Psoas muscle (tissue), 8 donors: ENCODE data around the gene AGMO. TPM values are rescaled to one million over a fixed set of nuclear protein-coding genes. Genes with fewer than 3 reads are reported as not detected.

ENCODE experiments used
- ATAC-seq, 4 donors: fragments of 200-7000 bp; cut with Tn5 transposase; one replicate each; pipeline ENCODE4 v1.9.1; 2020; ENCODE audit warnings: moderate library complexity in 3 of 4, mild to moderate bottlenecking in 2 of 4
- DNase-seq, 2 donors: peaks; one replicate each; pipeline ENCODE4 v3.0.0-alpha.2; 2020
- H3K27ac ChIP-seq: fragments of 200-600 bp; one replicate; pipeline ENCODE4 v1.8.0; 2022
- H3K27me3 ChIP-seq, 3 donors: fragments of 200-600 bp in 1 of 3; one replicate each; pipeline versions ENCODE4 v1.6.1 to v1.8.0; 2013 to 2022; ENCODE audit warnings: low read length in 2 of 3, mild to moderate bottlenecking in 2 of 3, moderate library complexity in 1 of 3; ENCODE audit not compliant: insufficient read depth in 3 of 3
- H3K36me3 ChIP-seq, 2 donors: fragments of 200-600 bp in 1 of 2; one replicate each; pipeline versions ENCODE4 v1.6.1 to v1.8.0; 2013 to 2022; ENCODE audit warnings: low read depth in 1 of 2, mild to moderate bottlenecking in 1 of 2, moderate library complexity in 1 of 2; ENCODE audit not compliant: insufficient read depth in 1 of 2
- H3K4me1 ChIP-seq: fragments of 200-600 bp; one replicate; pipeline ENCODE4 v1.8.0; 2022
- H3K4me3 ChIP-seq: fragments of 200-600 bp; one replicate; pipeline ENCODE4 v1.8.0; 2022; ENCODE audit warnings: mild to moderate bottlenecking
- H3K9me3 ChIP-seq: fragments of 200-600 bp; one replicate; pipeline ENCODE4 v1.8.0; 2022
- CTCF ChIP-seq: fragments of 200-600 bp; IDR thresholded peaks from one replicate; pipeline ENCODE4 v1.8.0; 2022; ENCODE audit warnings: antibody characterized with exemption
- WGBS, 3 donors: extraction: QIAGEN DNeasy Blood & Tissue Kit; methylation state at CpG; one replicate each; pipeline versions ENCODE4 v1.1.6 to v1.1.7; 2013; 5-methylcytosine and 5-hydroxymethylcytosine counted together
- intact Hi-C, 2 donors: fragments of 100-400 bp; cut with DNase I; formaldehyde crosslinking; loops; one replicate each; pipeline versions ENCODE4 v1.11.0 to v1.14.2; 2022
- polyA plus RNA-seq, 3 donors: library from polyadenylated mRNA; stranded (reverse); fragments of 200-250 nt; gene quantifications; one replicate each; pipeline ENCODE4 v1.2.3, GENCODE V29; 2013
- total RNA-seq, 4 donors: library from RNA; stranded (reverse); fragmentation: NEBNext Ultra II Directional in 2 of 4; extraction: Animal tissue kit (Norgen Biotek cat#: 25700) in 2 of 4; gene quantifications; one replicate each; pipeline versions ENCODE4 v1.2.1 to v1.2.4, GENCODE V29; 2021 to 2023
- donor health status: healthy with polysubstance abuse.
- donor health status: DM: no; HTN: no; CAD: no; lungs with moderate emphysema.
- donor health status: Bipolar disorder and iron deficiency.
- donor health status: healthy.
- donor health status: DM: yes; HTN: yes; CAD: no.
- donor health status: DM: no; HTN: no; CAD: no.
- donor health status: DM: no; HTN: no; CAD: no.
- donor health status: DM: yes; HTN: yes; CAD: no.

The AGMO gene
- total and polyA plus RNA-seq, 7 donors, result 0.13 to 0.54 (median 0.36) TPM; not detected in 1

- no peak for TF ChIP-seq CTCF
- Histone ChIP-seq H3K27me3 (no peaks in the 10 kb centered on the region), H3K4me1 (no peaks in the 10 kb centered on the region), H3K36me3 (no peaks in the 10 kb centered on the region), H3K4me3 (no peak overlapping the region), H3K9me3 (peaks cover 7% of the 10 kb centered on the region), H3K27ac (no peak overlapping the region)
- intact Hi-C loops, result no loop called here
- DNase-seq, result no peak
- 62 to 71% (median 68%) methylated on average over 5 of the region's 5 CpGs for WGBS, 3 donors
- no peak for ATAC-seq
Observed at GRCh38 chr7:15417341-15417988, 144.3 kb downstream of the AGMO start.

GRCh38 chr7:15411019-15411418, 150.8 kb downstream of the AGMO start:
- 83 to 95% (median 85%) methylated on average over 2 of the region's 2 CpGs for WGBS, 3 donors
- intact Hi-C loops, result no loop called here

GRCh38 chr7:15407910-15408309, 153.9 kb downstream of the AGMO start:
- no peak overlapping the region for H3K27ac ChIP-seq
- 74 to 81% (median 75%) methylated on average over 4 of the region's 4 CpGs for WGBS, 3 donors
- no peak for TF ChIP-seq CTCF
- H3K36me3 ChIP-seq, result no peaks in the 10 kb centered on the region
- no peaks in the 10 kb centered on the region for H3K4me1 ChIP-seq
- no peaks in the 10 kb centered on the region for H3K9me3 ChIP-seq
- intact Hi-C loops, result no loop called here
- ATAC-seq (no peak), DNase-seq (no peak)
- no peak overlapping the region for H3K4me3 ChIP-seq
- H3K27me3 ChIP-seq, result no peaks in the 10 kb centered on the region

More at GRCh38 chr7:15411019-15411418, 150.8 kb downstream of the AGMO start:
- no peak for DNase-seq
- ATAC-seq, result no peak
- no peaks in the 10 kb centered on the region for H3K36me3 ChIP-seq
- H3K27ac ChIP-seq, result no peak overlapping the region
- no peaks in the 10 kb centered on the region for H3K27me3 ChIP-seq
- H3K9me3 ChIP-seq, result peaks cover 7% of the 10 kb centered on the region
- no peaks in the 10 kb centered on the region for H3K4me1 ChIP-seq
- no peak for TF ChIP-seq CTCF
- no peak overlapping the region for H3K4me3 ChIP-seq

- no peak for ATAC-seq
- Histone ChIP-seq H3K27me3 (no peaks in the 10 kb centered on the region), H3K36me3 (no peaks in the 10 kb centered on the region), H3K9me3 (no peaks in the 10 kb centered on the region), H3K27ac (no peak overlapping the region), H3K4me1 (no peaks in the 10 kb centered on the region), H3K4me3 (no peak overlapping the region)
- 21 to 44% (median 28%) methylated on average over 2 of the region's 2 CpGs for WGBS, 3 donors
- intact Hi-C loops, result no loop called here
- no peak for DNase-seq
- TF ChIP-seq CTCF, result no peak
Observed at GRCh38 chr7:15403751-15404150, 158.1 kb downstream of the AGMO start.

- TF ChIP-seq CTCF, result no peak
- Histone ChIP-seq H3K4me3 (no peak overlapping the region), H3K27me3 (no peaks in the 10 kb centered on the region), H3K4me1 (no peaks in the 10 kb centered on the region), H3K36me3 (no peaks in the 10 kb centered on the region), H3K27ac (no peak overlapping the region), H3K9me3 (no peaks in the 10 kb centered on the region)
- DNase-seq, result no peak
- 0% methylated on average over 1 of the region's 1 CpG for WGBS, 3 donors
- ATAC-seq, result no peak
- intact Hi-C loops, result no loop called here
Observed at GRCh38 chr7:15403315-15403714, 158.5 kb downstream of the AGMO start.
